GM23248 (cell line): Measurements from ENCODE around the gene DIPK1B.

Source experiments
- EZH2 ChIP-seq: fragments of 200-600 bp; sonication (generic); IDR thresholded peaks from 2 replicates; pipeline ENCODE4 v1.6.1; 2018; ENCODE audit warnings: antibody characterized with exemption, mild to moderate bottlenecking; ENCODE audit not compliant: insufficient read depth, poor library complexity, severe bottlenecking
- EZH2phosphoT487 ChIP-seq: fragments of 200-600 bp; sonication (generic); IDR thresholded peaks from 2 replicates; pipeline ENCODE4 v1.6.1; 2018; ENCODE audit warnings: antibody characterized with exemption, moderate library complexity, mild to moderate bottlenecking, low read depth; ENCODE audit not compliant: insufficient read depth

DNA sequence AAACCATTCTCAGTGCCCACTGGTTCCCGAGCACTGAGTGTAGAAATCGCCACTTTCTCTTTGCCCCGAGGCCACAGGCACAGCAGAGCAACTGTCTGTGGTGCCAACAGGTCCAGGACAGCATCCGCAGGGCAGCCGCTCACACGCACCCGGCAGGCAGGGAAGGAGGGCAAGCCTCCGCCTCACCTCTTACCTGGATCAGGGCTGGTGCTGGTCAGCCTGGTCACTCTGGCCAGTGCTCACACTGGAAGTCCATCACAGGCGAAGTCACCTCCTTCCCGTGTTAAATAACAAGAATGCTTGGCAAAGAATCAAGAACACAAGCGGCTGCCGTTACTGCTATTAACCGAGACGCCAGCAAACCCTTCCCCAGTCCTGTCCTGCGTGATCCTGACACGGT, 13.7 kb downstream of the DIPK1B start:
- TF ChIP-seq EZH2phosphoT487 (no peak), EZH2 (no peak)
